ENCODE measurements around the gene MAN2C1.
"Not testable (repeated sequence)": the region's sequence is repeated elsewhere in the genome, so short reads cannot be mapped to it uniquely, and the experiment has no call there.

The MAN2C1 gene

DNA sequence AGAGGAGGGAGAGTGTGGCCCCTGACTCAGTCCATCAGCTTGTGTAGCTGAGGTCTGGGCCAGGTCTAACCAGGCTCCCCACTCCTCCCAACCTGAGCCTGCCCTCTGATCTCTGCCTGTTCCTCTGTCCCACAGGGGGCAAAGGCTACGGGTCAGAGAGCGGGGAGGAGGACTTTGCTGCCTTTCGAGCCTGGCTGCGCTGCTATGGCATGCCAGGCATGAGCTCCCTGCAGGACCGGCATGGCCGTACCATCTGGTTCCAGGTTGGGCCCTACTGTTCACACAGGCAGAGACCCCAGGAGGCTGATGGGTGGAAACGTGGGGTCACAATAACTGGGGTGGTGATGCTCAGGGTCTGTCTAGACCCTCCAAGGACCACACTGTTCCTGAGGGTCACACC is 14.8 kb downstream of the MAN2C1 start:
- no peak overlapping the region for H3K4me3 ChIP-seq (ENCODE audit: control insufficient read depth, low read depth, low read length)
- TF ChIP-seq, protein P1, sequence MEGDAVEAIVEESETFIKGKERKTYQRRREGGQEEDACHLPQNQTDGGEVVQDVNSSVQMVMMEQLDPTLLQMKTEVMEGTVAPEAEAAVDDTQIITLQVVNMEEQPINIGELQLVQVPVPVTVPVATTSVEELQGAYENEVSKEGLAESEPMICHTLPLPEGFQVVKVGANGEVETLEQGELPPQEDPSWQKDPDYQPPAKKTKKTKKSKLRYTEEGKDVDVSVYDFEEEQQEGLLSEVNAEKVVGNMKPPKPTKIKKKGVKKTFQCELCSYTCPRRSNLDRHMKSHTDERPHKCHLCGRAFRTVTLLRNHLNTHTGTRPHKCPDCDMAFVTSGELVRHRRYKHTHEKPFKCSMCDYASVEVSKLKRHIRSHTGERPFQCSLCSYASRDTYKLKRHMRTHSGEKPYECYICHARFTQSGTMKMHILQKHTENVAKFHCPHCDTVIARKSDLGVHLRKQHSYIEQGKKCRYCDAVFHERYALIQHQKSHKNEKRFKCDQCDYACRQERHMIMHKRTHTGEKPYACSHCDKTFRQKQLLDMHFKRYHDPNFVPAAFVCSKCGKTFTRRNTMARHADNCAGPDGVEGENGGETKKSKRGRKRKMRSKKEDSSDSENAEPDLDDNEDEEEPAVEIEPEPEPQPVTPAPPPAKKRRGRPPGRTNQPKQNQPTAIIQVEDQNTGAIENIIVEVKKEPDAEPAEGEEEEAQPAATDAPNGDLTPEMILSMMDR (IDR thresholded peaks at IDR 0.05; ENCODE audit: control insufficient read depth, insufficient read depth, low read depth, low read length, missing control alignments), result no peak
- no peak for DNase-seq (ENCODE audit: low read depth)

DNA sequence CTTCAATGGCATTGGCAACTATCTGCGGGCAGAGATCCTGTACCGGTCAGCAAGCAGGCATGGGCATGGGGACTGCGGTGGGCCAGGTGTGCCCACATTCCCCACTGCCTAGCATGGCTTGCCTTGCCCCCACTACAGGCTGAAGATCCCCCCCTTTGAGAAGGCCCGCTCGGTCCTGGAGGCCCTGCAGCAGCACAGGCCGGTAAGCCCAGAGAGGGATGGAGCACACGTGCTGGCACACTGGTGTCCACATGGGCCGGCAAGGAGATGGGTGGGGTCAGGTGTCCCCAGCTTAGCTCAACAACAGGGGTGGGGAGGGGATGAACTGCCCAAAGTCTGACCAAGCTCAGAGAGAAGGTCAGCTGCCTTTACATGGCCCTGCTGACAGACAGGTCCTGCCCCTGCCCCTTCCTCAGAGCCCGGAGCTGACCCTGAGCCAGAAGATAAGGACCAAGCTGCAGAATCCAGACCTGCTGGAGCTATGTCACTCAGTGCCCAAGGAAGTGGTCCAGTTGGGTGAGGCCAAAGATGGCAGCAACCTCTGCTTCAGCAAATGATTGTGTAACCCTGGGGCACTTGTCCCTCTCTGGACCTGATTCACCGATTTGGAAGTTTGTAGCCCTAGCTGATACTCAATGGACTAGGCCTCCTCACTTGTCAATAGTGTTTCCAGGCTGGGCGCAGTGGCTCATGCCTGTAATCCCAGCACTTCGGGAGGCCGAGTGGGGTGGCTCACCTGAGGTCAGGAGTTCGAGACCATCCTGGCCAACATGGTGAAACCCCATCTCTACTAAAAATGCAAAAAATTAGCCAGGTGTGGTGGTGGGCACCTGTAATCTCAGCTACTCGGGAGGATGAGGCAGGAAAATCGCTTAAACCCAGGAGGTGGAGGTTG is 16.0 kb downstream of the MAN2C1 start:
- no peak overlapping the region for H3K4me3 ChIP-seq (ENCODE audit: control insufficient read depth, low read depth, low read length)
- TF ChIP-seq, protein P1 (IDR thresholded peaks at IDR 0.05; ENCODE audit: control insufficient read depth, insufficient read depth, low read depth, low read length, missing control alignments), result no peak
- no peak for DNase-seq (ENCODE audit: low read depth)

DNA sequence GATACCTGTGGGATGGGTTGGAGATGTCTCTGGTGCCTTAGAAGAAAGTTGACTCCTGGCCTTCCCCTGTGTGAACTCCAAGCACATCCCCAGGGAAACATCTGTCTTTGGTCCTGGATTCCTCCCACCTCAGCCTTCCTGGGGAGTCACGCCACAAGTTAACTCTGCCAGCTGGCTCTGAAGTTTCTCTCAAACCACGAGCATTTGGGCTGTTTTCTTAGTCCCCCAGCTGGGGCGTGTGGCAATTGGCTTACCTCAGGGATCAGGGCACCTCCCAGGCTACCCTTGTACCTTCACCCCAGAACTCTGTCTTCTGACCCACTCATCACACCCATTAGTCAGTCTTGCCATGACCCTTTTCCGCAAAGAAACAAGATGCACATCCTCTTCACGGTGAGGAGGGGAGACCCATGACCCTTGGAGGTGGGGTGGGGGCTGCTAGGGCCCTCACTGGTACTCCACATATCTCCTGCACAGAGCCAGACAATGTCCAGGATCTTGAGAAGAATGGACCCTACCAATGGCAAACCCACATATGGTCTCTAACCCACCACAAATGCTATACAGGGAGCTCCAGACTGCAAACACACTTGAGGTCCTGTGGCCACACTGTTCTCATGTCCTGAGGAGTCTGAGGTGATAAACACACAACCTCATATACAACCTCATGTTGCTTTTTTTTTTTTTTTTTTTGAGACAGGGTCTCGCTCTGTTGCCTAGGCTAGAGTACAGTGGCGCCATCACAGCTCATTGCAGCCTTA is 17.6 kb downstream of the MAN2C1 start:
- TF ChIP-seq, protein P1 (IDR thresholded peaks at IDR 0.05; ENCODE audit: control insufficient read depth, insufficient read depth, low read depth, low read length, missing control alignments), result no peak
- no peak overlapping the region for H3K4me3 ChIP-seq (ENCODE audit: control insufficient read depth, low read depth, low read length)
- no peak for DNase-seq (ENCODE audit: low read depth)

DNA sequence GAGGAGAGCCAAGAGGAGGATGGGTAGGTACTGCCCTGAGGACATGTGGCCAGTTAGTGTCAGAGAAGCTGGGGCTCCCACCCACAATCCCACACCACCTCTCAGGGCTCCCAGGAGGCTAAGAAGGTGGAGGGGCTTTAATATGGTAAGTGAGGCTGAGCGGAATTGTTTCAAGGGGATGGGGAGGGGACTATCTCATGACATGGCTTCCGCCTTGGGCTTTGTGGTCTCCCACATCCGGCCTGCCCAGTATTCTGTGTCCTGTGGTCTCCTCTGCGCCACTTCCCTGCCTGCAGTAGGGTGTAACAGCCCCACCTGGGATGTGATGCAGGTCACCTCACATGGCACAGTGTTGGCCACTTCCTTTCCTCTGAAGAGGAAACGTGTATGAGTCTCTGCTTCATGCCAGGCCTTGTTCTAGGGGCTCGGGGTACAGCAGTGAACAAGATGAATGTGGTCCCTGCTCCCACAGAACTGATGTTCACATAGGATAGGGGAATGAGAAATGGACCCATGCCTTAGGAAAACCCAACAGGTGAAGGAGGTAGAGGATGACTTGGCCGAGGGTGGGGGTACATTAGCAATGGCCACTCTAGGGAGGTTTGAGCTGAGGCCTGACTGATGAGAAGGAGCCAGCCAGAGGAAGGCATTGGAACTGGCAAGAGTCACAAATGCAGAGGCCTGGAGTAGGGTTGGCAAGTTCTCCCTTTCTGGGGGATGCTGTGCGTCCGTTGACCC is 18.4 kb downstream of the MAN2C1 start:
- DNase-seq (ENCODE audit: low read depth), result no peak
- TF ChIP-seq, protein P1 (IDR thresholded peaks at IDR 0.05; ENCODE audit: control insufficient read depth, insufficient read depth, low read depth, low read length, missing control alignments), result no peak
- no peak overlapping the region for H3K4me3 ChIP-seq (ENCODE audit: control insufficient read depth, low read depth, low read length)

DNA sequence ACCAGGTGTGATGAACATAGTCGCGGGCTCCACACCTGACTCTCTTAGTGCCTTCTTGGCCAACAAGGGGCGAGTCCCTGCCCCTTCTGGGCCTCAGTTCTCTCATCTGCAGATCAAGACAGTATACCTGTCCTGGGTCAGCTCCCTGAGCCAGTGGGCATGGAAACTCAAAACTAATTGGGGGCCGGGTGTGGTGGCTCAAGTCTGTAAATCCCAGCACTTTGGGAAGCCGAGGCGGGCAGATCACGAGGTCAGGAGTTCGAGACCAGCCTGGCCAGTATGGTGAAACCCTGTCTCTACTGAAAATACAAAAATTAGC is 19.1 kb downstream of the MAN2C1 start:
- H3K4me3 ChIP-seq (ENCODE audit: control insufficient read depth, low read depth, low read length); DNase-seq (ENCODE audit: low read depth): not testable (repeated sequence)

DNA sequence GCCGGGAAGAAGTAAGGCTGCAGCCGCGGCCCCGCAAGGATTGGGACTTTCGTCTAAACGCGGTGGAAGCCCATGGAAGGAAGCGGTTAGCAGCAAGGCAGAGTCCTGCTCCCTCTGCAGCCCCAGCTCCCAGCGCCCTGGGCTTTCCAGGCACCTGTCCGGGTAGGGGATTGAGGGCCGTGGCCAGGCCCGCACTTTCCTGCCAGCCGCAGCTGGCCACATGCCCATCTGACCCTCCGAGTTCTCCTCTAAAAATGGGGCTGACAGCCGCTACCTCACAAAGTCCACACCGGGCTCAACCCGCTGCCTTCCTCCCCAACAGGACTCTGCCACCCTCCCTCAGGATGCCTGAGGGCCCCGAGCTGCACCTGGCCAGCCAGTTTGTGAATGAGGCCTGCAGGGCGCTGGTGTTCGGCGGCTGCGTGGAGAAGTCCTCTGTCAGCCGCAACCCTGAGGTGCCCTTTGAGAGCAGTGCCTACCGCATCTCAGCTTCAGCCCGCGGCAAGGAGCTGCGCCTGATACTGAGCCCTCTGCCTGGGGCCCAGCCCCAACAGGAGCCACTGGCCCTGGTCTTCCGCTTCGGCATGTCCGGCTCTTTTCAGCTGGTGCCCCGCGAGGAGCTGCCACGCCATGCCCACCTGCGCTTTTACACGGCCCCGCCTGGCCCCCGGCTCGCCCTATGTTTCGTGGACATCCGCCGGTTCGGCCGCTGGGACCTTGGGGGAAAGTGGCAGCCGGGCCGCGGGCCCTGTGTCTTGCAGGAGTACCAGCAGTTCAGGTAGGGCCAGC is 19.7 kb downstream of the MAN2C1 start:
- TF ChIP-seq, protein P1 (IDR thresholded peaks at IDR 0.05; ENCODE audit: control insufficient read depth, insufficient read depth, low read depth, low read length, missing control alignments), result no peak
- no peak for DNase-seq (ENCODE audit: low read depth)
- peak overlapping the region; percentile 70 for H3K4me3 ChIP-seq (ENCODE audit: control insufficient read depth, low read depth, low read length)
